ENCODE results near the gene EZH2.

Gene EZH2

GRCh38 chr7:148825338-148825737 lies 58.8 kb downstream of the EZH2 start:
- in situ Hi-C loops (cut with HindIII; ENCODE audit: low pct_ligation_motif_present, low pct_unique_long_range_greater_than_20kb, low sequenced_read_pairs), result no loop called here
- DNase-seq, result no peak

GRCh38 chr7:148824864-148825263 lies 59.2 kb downstream of the EZH2 start:
- in situ Hi-C loops (cut with HindIII; ENCODE audit: low pct_ligation_motif_present, low pct_unique_long_range_greater_than_20kb, low sequenced_read_pairs), result no loop called here
- no peak for DNase-seq

DNA sequence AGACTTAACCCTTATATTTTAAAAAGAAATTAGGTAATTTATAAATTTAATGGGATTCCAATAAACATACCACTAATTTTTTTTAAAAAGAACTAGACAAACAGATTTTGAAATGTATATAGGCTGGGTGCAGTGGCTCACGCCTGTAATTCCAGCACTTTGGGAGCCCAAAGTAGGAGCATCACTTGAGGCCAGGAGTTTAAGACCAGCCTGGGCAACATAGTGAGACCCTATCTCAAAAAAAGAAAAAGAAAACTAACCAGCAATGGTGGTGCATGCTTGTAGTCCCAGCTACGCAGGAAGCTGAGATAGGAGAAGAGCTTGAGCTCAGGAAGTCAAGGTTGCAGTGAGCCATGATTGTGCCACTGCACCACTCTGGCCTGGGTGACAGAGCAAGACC lies 62.7 kb downstream of the EZH2 start:
- DNase-seq, result no peak
- in situ Hi-C loops (cut with HindIII; ENCODE audit: low pct_ligation_motif_present, low pct_unique_long_range_greater_than_20kb, low sequenced_read_pairs), result no loop called here

GRCh38 chr7:148819697-148820360 lies 64.3 kb downstream of the EZH2 start:
- in situ Hi-C loops (cut with HindIII; ENCODE audit: low pct_ligation_motif_present, low pct_unique_long_range_greater_than_20kb, low sequenced_read_pairs), result no loop called here
- peak; percentile 67 for DNase-seq

DNA sequence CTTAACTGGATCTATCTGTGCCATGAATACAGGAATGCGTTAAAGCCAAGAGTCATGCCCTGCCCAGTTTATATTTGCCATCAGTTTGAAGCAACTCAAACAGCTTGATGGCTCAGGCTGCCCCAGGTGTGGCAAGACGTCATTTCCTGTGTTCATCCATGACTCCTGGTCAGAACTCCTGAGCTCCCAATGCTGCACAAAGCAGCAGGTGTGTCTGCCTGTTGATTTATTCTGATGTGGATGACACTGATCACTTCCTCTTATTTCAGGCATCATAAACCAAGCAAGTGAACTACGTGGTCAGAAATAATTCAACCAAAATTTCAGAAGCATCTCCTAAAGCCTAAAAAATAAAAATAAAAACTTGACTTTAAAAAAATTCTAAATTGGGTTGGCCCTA lies 68.5 kb downstream of the EZH2 start:
- DNase-seq, result no peak
- in situ Hi-C loops (cut with HindIII; ENCODE audit: low pct_ligation_motif_present, low pct_unique_long_range_greater_than_20kb, low sequenced_read_pairs), result no loop called here

DNA sequence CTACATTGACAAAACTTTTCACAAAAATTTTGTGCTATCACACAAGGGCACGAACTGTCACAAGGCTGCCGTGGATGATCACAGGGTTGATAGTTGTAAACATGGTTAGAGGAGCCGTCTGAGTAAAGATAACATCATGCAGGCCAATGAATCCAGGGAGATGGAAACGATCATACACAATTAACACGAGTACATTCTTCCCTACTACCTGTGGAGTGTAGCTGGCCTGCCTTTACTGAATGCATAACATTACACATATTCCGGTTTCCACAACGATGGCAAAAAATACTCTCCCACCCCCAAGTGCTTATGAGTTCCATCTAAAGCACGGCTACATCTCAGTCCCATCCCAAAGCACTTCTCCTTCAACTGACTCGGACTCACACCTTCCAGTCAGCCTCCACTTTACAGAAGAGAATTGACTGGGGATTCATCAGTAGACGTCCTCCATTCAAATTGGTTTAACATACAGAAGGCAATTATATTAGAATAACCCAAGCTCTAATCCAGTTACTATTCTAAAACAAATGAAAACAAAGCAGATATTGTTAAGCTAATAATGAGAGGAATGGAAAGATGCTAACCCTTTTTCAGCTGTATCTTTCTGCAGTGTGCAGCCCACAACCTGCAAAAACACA lies 69.0 kb downstream of the EZH2 start:
- DNase-seq, result no peak
- in situ Hi-C loops (cut with HindIII; ENCODE audit: low pct_ligation_motif_present, low pct_unique_long_range_greater_than_20kb, low sequenced_read_pairs), result no loop called here

- in situ Hi-C loops (cut with HindIII; ENCODE audit: low pct_ligation_motif_present, low pct_unique_long_range_greater_than_20kb, low sequenced_read_pairs), result no loop called here
- DNase-seq, result no peak
Observed at GRCh38 chr7:148813890-148814289, 70.2 kb downstream of the EZH2 start.

DNA sequence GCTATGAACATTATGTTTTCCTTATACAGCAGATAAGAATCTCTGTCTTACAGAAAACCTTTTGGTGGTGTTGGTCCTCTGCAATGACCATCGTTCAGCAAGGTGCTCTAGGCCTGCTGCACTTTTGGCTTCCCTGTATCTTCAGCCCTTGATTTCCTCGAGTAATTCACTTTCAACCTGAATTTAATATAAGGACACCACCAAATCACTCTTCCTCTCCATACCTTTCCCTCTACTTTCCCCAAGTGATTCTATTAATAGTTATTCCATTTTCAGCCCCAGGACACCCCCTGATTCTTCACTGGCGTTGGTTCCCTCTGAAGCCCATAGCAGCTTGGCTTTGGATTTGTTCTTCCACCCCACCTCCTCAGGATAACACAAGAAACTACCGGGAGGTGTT lies 72.2 kb downstream of the EZH2 start:
- no peak for DNase-seq
- in situ Hi-C loops (cut with HindIII; ENCODE audit: low pct_ligation_motif_present, low pct_unique_long_range_greater_than_20kb, low sequenced_read_pairs), result no loop called here

DNA sequence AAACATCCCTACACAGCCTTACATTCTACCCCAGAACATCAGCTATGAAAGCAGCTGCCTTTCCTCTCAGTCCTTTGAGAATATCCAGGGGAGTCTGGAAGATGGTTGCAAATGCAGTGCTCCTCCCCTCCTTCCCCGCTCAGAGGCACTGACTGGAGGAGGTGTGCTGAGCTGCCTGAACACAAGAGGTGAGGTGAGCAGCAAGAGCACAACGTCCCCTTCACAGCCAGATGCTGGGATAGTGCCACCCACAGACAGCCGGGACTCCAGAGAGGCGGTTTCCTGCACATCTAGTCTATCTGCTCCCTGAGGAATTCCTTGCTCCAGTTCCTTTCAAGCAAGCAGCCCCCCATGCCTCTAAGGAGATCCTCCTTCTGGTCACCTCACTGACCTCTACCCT lies 74.2 kb downstream of the EZH2 start:
- in situ Hi-C loops (cut with HindIII; ENCODE audit: low pct_ligation_motif_present, low pct_unique_long_range_greater_than_20kb, low sequenced_read_pairs), result no loop called here
- DNase-seq, result no peak

- DNase-seq, result no peak
- in situ Hi-C loops (cut with HindIII; ENCODE audit: low pct_ligation_motif_present, low pct_unique_long_range_greater_than_20kb, low sequenced_read_pairs), result no loop called here
Observed at GRCh38 chr7:148807436-148807835, 76.7 kb downstream of the EZH2 start.

DNA sequence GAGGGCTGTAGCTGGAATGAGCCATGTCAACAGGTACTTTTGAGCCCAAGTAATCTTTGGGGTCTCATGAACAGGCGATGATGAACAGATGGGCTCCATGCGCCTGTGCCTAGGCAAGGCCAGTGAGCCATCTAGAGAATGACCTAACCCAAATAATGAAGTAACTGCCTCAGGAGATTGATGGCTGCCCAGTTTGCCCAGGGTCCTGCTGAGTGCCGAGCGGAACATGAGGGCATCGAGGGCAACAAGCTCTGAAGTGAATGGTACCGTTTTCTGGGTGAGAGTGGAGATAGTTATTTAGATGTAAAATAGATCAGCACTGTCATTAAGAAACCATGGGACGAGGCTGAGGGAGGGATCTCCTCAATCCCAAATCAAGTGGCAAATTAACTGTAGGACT lies 77.9 kb downstream of the EZH2 start:
- DNase-seq, result no peak
- in situ Hi-C loops (cut with HindIII; ENCODE audit: low pct_ligation_motif_present, low pct_unique_long_range_greater_than_20kb, low sequenced_read_pairs), result no loop called here

- in situ Hi-C loops (cut with HindIII; ENCODE audit: low pct_ligation_motif_present, low pct_unique_long_range_greater_than_20kb, low sequenced_read_pairs), result no loop called here
- DNase-seq, result no peak
Observed at GRCh38 chr7:148804343-148805235, 79.5 kb downstream of the EZH2 start.

DNA sequence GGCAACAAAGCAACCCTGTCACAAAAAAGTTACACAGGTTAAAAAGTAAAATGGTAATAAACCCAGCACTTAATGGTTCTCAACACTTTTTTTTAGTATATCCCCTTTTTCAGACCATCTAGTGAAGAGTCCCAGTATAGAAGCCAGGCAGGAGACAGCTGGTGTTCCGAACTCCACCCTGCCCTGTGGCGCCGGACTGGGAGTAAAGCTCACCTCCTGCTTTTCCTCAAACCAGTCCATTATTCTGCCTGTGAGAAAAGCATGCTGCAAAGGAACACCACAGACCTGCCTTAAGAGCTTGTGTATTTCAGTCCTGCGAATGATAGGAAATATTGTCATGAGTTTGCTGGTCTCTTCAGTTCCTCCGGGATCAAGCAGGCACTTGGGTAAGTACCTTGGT lies 81.0 kb downstream of the EZH2 start:
- no peak for DNase-seq
- in situ Hi-C loops (cut with HindIII; ENCODE audit: low pct_ligation_motif_present, low pct_unique_long_range_greater_than_20kb, low sequenced_read_pairs), result no loop called here

DNA sequence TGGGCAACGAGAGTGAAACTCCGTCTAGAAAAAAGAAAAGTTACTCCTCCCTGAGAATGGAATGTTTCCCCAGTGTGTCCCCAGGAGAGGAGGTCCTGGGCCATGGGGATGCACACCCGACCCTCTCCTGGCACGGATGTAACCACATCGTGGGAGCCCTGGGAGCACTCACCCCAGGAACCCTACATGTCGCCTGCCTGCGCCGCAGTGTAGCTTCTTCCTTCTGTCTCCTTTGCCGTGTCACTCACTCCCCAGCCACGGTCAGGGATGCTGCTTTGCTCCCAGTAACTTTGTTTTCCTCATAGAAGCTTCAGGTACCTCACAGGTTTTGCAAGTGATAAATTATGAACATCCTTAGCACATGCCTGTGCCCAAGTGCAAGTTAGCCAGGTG lies 82.0 kb downstream of the EZH2 start:
- no peak for DNase-seq
- in situ Hi-C loops (cut with HindIII; ENCODE audit: low pct_ligation_motif_present, low pct_unique_long_range_greater_than_20kb, low sequenced_read_pairs), result no loop called here

DNA sequence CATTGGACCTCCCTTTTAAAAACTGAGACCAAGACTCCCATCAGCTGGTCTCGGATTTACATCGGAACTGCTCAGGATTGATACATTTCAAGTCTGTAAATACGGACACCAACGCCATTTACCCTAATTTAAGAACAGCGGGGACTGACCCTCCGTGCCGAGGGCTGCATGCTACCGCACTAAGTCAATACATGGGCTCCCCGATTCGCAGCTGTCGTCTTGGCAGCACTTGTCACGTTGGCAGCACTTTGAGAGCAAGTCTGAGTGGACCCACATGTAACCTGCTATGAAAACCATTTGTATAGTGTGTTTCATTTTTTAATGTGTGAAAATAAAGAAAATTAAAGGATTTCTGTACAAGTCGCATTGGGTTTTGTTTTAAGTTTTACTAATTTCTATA lies 83.4 kb downstream of the EZH2 start:
- in situ Hi-C loops (cut with HindIII; ENCODE audit: low pct_ligation_motif_present, low pct_unique_long_range_greater_than_20kb, low sequenced_read_pairs), result no loop called here
- DNase-seq, result no peak

- in situ Hi-C loops (cut with HindIII; ENCODE audit: low pct_ligation_motif_present, low pct_unique_long_range_greater_than_20kb, low sequenced_read_pairs), result no loop called here
- DNase-seq, result no peak
Observed at GRCh38 chr7:148799893-148800555, 84.1 kb downstream of the EZH2 start.

DNA sequence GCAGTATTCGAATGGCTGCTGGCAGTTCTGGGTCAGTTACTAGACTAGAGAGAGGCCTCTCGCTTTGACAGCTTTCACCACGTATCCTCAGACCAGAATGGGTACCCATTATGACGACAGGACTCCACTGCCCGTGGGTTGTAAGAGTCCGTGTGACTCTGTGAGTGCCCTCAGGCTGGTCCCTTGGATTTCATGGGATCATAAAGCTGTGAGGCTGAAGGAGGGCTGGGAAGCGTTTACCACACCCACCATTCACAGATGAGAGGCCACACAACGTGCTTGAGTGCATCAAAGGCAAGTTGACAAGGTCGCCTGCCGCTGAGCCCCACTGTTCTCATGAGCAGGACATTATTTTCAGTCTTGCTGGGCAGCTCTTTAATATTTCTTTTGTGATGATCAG lies 87.2 kb downstream of the EZH2 start:
- DNase-seq, result no peak
- in situ Hi-C loops (cut with HindIII; ENCODE audit: low pct_ligation_motif_present, low pct_unique_long_range_greater_than_20kb, low sequenced_read_pairs), result no loop called here

DNA sequence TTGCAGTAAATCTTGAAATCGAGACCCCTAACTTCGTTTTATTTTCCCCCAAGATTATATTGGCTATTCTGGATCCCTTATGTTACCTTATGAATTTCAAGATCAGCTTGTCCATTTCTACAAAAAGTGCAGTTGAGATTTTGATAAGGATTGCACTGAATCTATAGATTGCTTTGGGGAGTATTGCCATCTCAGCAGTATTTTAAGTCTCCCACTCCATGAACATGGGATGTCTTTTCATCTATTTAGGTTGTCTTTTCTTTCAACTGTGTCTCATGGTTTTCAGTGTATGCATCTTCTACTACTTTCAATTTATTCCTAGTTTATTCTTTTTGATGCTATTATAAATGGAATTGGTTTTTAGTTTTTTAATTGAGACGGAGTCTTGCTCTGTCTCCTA lies 89.6 kb downstream of the EZH2 start:
- in situ Hi-C loops (cut with HindIII; ENCODE audit: low pct_ligation_motif_present, low pct_unique_long_range_greater_than_20kb, low sequenced_read_pairs), result no loop called here
- DNase-seq, result no peak

DNA sequence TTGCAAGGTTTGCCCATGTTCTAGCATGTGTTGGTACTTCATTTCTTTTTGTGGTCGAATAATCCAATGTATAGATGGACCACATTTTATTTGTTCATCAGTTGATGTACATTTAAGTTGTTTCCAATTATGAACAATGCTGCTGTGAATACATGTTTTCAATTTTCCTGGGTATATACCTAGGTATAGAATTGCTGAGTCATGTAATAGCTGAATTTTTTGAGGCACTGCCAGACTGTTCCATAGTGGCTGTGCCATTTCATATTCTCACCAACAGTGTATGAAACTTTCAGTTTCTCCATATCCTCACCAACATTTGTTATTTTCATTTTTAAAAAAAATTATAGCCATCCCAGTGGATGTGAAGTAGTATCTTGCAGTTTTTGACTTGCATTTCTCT lies 90.5 kb downstream of the EZH2 start:
- in situ Hi-C loops (cut with HindIII; ENCODE audit: low pct_ligation_motif_present, low pct_unique_long_range_greater_than_20kb, low sequenced_read_pairs), result no loop called here

More for the DNA sequence above, 90.5 kb downstream of the EZH2 start:
- no peak for DNase-seq

Data from ACHN (cell line).